HUDEP-2 (cell line): ENCODE data around the gene TBC1D10B.
"Not testable (repeated sequence)": the region's sequence is repeated elsewhere in the genome, so short reads cannot be mapped to it uniquely, and the experiment has no call there.

Experiments used
- DNase-seq, 76 experiments: peaks; one replicate each; lab custom pipeline; 2025; ENCODE audit not compliant: unreplicated experiment in 76 of 76; lab: John Stamatoyannopoulos, UW

TBC1D10B gene

DNA sequence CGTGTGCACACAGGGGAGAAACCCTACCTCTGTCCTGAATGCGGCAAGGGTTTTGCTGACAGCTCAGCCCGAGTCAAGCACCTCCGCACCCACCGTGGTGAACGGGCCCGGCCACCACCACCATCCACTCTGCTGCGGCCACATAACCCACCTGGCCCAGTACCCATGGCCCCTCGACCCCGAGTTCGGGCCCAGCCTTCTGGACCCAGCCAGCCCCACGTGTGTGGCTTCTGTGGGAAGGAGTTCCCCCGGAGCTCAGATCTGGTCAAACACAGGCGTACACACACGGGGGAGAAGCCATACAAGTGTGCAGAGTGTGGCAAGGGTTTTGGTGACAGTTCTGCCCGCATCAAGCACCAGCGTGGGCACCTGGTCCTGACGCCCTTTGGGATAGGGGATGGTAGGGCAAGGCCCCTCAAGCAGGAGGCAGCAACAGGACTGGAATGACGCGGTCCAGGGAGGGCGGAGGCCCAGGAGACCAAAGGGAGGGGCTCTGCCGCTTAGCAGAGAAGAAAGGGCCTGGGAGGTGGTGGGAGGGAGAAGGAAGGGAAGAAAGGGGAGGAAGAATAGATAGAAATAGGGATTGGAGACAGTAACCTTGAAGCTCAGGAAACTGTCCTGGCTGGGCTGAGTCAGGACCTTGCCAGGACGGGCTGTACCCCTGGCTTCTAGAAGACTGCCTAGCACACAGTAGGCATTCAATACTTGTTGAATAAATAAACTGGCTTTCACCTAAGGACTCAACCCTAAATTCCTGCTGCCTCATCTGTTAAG, 28.6 kb upstream of the TBC1D10B start:
- DNase-seq, result no peak

GRCh38 chr16:30397776-30398660, 27.7 kb upstream of the TBC1D10B start:
- no peak for DNase-seq

DNA sequence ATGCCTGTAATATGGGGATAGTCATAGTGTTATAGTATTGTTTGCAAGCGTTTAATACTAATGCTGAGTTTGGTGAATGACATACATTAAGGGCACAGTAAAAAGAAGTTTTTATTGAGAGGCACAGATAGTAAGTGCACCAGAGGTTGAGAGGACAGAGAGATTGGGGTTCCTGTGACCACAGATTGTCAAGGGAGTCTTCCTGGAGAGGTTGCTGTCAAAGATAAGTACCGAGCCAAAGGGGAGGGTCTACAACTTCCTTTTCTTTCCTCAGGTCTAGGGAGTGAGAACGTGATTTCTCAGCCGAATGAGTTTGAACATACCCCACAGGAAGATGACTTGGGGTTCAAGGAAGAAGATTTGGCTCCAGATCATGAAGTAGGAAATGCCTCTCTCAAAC, 26.8 kb upstream of the TBC1D10B start:
- DNase-seq, result no peak

- DNase-seq, result not testable (repeated sequence)
These were observed 26.3 kb upstream of the TBC1D10B start for GRCh38 chr16:30396627-30397026.

DNA sequence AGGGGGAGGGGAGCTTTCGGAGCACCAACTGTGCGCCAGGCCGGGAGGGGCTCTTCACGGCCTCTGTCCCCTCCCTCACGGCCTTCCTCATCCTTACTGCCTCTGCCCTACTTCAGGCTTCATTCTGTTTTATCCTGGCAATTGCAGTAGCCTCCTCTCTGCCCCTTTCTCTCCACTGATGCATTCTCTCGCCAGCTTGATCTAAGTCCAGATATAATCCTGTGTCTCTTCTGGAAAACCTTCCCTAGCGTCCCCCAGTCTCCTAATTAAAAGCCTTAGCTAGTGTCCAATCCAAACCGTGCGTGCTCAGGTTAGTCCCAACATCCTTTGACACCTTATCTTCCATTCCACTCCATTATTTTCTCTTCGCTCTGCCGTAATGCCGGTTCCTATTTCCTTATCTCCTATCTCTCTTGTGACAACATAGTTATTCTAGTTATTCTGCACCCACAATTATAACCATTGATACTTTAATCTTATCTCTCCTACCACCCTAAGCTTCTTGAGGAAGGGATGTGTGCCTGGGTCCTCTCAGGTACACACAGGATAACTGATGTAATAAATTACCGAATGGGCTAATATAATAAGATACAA, 25.8 kb upstream of the TBC1D10B start:
- peak in 2 of 76 experiments; percentile 19 for DNase-seq

GRCh38 chr16:30395155-30395991, 25.1 kb upstream of the TBC1D10B start, which contains the start of gene ZNF48:
ZNF48 (plus strand) TSS chr16:30395420; CDS start chr16:30395795, 375 bp downstream.
- peak in 63 of 76 experiments; percentile 17 to 72 (median 49) for DNase-seq

GRCh38 chr16:30394592-30395154, 24.4 kb upstream of the TBC1D10B start:
- DNase-seq, result peak in 6 of 76 experiments; percentile 11 to 28 (median 16)

DNA sequence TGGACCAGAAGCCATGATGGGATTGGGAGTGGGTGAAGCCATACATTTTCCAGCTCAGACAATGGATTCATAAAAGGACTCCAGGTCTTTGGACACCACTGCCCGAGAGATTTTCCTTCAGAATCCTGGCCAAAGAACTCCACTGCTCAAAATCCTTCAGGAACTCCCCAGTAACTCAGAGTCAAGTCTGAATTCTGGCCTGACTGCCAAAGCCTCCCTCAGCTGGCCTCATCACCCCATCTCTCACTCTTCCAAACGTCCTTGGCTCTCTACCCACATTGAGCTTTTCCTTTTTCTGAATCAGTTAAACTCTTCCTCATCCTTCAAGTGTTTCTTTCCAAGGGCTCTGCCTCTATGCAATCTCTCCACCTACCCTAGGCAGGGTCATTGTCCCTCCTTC, 13.2 kb upstream of the TBC1D10B start:
- DNase-seq, result no peak

DNA sequence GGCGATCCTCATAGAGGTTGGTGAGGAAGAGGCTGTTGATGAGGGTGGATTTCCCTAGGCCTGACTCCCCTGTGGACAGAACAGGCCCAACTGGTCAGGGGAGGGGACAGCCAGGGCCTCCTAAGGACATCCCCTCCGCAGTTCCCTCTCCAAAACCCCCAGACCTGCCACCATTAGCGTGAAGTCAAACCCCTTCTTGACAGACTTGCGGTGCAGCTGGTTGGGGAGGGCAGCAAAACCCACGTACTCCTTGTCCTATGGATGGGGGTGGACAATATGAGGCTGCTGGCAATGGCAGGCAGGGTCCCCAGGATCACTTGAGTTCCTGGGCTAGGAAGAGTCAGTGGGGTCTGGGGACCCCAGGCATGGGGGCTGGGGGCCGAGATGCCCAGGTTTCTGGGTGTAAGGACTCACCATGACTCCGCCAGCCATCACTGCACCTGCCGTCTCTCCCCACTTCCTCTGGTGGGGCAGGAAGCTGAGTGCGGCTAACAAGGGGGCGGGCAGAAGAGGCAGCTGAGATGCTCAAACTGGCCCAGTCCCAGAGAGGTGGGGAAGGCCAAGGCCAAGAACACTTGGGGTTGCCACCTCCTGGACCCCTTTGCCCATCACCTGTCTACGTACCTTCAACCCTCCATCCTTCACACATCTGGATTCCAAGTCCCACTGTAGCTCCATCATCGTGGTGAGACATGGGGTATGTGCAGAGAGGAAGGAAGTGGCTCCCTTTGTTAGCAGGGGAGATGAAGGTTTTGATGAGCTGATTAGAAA, 12.0 kb upstream of the TBC1D10B start, which contains the start of gene SEPTIN1:
Gene SEPTIN1, minus strand, starts transcription at position 451 of the 771 bp plus-strand sequence. Its CDS starts 19 bp downstream, at position 432.
- DNase-seq, result no peak

DNA sequence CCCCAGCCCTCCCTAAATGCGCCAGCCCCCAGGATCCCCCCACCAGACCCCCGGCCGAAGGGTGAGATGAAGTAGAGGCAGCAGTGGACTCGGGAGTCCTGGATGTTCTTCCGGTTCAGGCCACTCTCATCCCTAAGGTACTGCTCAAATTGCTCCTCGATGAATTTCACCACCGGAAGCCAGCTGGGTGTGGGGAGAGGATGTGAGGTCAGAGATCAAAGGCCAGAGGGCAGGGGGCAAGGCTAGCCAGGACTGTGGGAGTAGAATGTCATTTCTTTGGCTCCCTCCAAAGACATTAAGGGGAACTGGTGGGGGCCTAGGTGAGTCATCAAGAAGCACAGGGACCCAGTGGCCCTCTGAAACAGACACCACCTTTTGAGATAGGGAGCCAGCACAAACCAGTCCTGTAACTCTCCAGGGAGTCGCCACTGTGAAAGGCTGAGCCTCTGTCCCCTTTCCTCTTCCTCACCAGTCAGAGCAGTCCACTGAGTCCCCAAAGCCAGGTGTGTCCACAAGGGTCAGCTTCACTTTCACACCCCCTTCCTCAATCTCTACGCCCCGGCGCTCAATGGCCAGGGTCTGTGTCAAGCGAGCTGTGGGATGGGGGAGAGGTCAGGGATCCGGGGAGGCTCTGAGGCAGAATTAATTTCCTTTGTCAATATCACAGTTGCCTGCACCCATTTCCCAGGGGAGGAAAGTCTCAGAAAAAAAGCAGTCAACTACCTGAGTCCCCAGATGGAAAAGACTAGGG, 11.2 kb upstream of the TBC1D10B start:
- no peak for DNase-seq

GRCh38 chr16:30380803-30381208, 10.5 kb upstream of the TBC1D10B start:
- DNase-seq, result no peak

DNA sequence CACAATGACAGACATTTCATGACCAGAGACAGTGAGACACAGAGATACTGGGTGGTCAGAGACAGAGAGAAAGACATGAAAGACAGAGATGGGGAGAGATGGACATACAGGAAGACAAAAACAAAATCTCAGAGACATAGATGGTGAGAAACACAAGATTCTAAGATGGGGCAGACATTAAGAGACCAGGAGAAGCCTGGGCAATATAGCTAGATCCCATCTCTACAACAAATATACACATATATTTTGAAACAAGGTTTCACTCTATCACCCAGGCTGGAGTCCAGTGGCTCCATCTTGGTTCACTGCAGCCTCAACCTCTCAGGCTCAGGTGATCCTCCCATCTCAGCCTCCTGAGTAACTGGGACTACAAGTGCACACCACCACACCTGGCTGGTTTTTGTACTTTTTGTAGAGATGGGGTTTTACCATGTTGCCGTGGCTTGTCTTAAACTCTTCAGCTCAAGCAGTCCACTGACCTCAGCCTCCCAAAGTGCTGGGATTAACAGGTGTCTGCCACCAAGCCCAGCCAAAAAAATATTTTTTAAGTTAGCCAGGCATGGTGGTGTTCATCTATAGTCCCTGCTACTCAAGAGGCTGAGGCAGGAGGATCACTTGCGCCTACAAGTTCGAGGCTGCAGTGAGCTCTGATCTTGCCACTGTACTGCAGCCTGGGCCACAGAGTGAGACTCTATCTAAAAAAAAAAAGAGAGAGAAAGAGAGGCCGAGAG, 9.9 kb upstream of the TBC1D10B start:
- DNase-seq, result no peak

GRCh38 chr16:30379158-30379783, 9.0 kb upstream of the TBC1D10B start:
- no peak for DNase-seq

GRCh38 chr16:30378236-30379157, 8.2 kb upstream of the TBC1D10B start:
- DNase-seq, result peak in 73 of 76 experiments; percentile 77 to 99 (median 97)

DNA sequence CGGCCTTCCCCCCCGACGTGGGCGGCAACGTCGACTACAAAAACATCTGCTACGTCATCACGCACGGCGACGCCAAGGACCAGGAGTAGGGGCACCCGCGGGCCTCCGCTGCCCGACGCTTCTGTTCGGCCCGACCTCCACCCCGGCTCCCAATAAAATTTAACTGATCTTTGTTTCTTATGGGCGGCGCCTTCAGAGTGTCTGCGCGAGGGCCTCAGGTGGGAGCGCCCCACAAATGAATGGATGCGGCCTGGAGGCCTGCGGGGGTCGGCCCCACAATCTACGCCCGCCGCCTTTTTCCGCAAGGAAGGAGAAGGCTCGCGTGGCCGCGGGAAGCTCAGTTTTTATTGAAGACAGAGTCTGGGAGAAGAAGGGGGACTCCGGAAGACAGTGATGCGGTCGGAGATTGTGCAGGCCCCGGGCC, 7.5 kb upstream of the TBC1D10B start:
- DNase-seq, result peak in 71 of 76 experiments; percentile 26 to 89 (median 78)
